Suprapubic skin (tissue), 3 donors: ENCODE data around the gene ERRFI1.

Experiments
- CTCF ChIP-seq, 2 donors: fragments of 200-600 bp in 1 of 2; fragments of 450-650 bp in 1 of 2; sonication (generic) in 1 of 2; IDR thresholded peaks; one replicate each; pipeline ENCODE4 v1.5.1; 2016 to 2019; ENCODE audit warnings: antibody characterized with exemption in 2 of 2, mild to moderate bottlenecking in 1 of 2, moderate library complexity in 1 of 2
- POLR2A ChIP-seq, 2 donors: fragments of 450-650 bp; IDR thresholded peaks; one replicate each; pipeline ENCODE4 v1.6.1; 2017; ENCODE audit warnings: antibody characterized with exemption in 2 of 2, mild to moderate bottlenecking in 2 of 2, moderate library complexity in 2 of 2

- TF ChIP-seq CTCF (IDR thresholded peaks at IDR 0.05) (no peak), POLR2A (IDR thresholded peaks at IDR 0.05) (no peak)
Measured at GRCh38 chr1:8035289-8035688, 9.2 kb upstream of the ERRFI1 start.
